Activated T-cell treated with anti-CD3 and anti-CD28 coated beads, Interleukin-2, amount 50 U/mL, for 48 hours (primary cell): ENCODE data around the gene THAP9.
"Not testable (repeated sequence)": the region's sequence is repeated elsewhere in the genome, so short reads cannot be mapped to it uniquely, and the experiment has no call there.

Source experiments
- DNase-seq, 2 experiments: peaks; one replicate each; pipeline ENCODE4 v3.0.0-alpha.2; 2020

The THAP9 gene

GRCh38 chr4:82900411-82901182, at the start of gene THAP9:
TSS of gene THAP9 (plus strand) at chr4:82900735. CDS start at chr4:82900803, 68 bp downstream.
- peak; percentile 97 for DNase-seq

GRCh38 chr4:82851318-82851717, 49.2 kb upstream of the THAP9 start:
- DNase-seq, result no peak

GRCh38 chr4:82851885-82852750, 48.4 kb upstream of the THAP9 start:
- no peak for DNase-seq

- DNase-seq, result no peak
Measured at GRCh38 chr4:82852751-82853285, 47.7 kb upstream of the THAP9 start.

GRCh38 chr4:82860487-82860886, 40.0 kb upstream of the THAP9 start:
- not testable (repeated sequence) for DNase-seq

GRCh38 chr4:82861529-82861928, 39.0 kb upstream of the THAP9 start:
- no peak for DNase-seq

- DNase-seq, result peak; percentile 33 to 43
Measured at GRCh38 chr4:82864336-82864979, 36.1 kb upstream of the THAP9 start.

- DNase-seq, result no peak
Measured at GRCh38 chr4:82865592-82865991, 34.9 kb upstream of the THAP9 start.

- not testable (repeated sequence) for DNase-seq
Measured at GRCh38 chr4:82866033-82866432, 34.5 kb upstream of the THAP9 start.

GRCh38 chr4:82866706-82867385, 33.7 kb upstream of the THAP9 start:
- no peak for DNase-seq

GRCh38 chr4:82868572-82868971, 32.0 kb upstream of the THAP9 start:
- no peak for DNase-seq

GRCh38 chr4:82885410-82885809, 15.1 kb upstream of the THAP9 start:
- no peak for DNase-seq

GRCh38 chr4:82886147-82886942, 14.2 kb upstream of the THAP9 start:
- no peak for DNase-seq

GRCh38 chr4:82889287-82889686, 11.2 kb upstream of the THAP9 start:
- no peak for DNase-seq

GRCh38 chr4:82890528-82890900, 10.0 kb upstream of the THAP9 start:
- no peak for DNase-seq

- DNase-seq, result peak; percentile 97 to 98
Measured at GRCh38 chr4:82890901-82891706, 9.4 kb upstream of the THAP9 start, which contains the start of gene SEC31A. TSS of gene SEC31A (minus strand) at chr4:82891153. CDS start at chr4:82881936, 9,217 bp downstream.

GRCh38 chr4:82891707-82892466, 8.6 kb upstream of the THAP9 start:
- DNase-seq, result no peak

GRCh38 chr4:82892467-82892802, 8.1 kb upstream of the THAP9 start:
- no peak for DNase-seq

- no peak for DNase-seq
Measured at GRCh38 chr4:82893942-82894341, 6.6 kb upstream of the THAP9 start.

GRCh38 chr4:82896755-82897154, 3.8 kb upstream of the THAP9 start:
- no peak for DNase-seq
